Mesodermal cell (in vitro differentiated cells): ENCODE results near the gene CCK.

Experiments
- H3K27ac ChIP-seq: 2 replicates; pipeline ENCODE4 v1.7.0; 2013; ENCODE audit warnings: mild to moderate bottlenecking, low read depth, low read length, moderate library complexity; ENCODE audit not compliant: severe bottlenecking
- H3K36me3 ChIP-seq: 2 replicates; pipeline ENCODE4 v1.7.1; 2013; ENCODE audit warnings: mild to moderate bottlenecking, low read length, moderate library complexity; ENCODE audit not compliant: control insufficient read depth, insufficient read depth
- H3K4me1 ChIP-seq: one replicate; pipeline ENCODE4 v1.7.1; 2013; ENCODE audit warnings: mild to moderate bottlenecking, low read length; ENCODE audit not compliant: insufficient read depth, control insufficient read depth, poor library complexity, severe bottlenecking
- H3K4me3 ChIP-seq: 2 replicates; pipeline ENCODE4 v1.7.0; 2013; ENCODE audit warnings: low read length, control low read depth, mild to moderate bottlenecking; ENCODE audit not compliant: insufficient read depth, poor library complexity, severe bottlenecking; ENCODE audit errors: extremely low read depth
- H3K9me3 ChIP-seq: 2 replicates; pipeline ENCODE4 v1.7.1; 2013; ENCODE audit warnings: mild to moderate bottlenecking, low read length, moderate library complexity; ENCODE audit not compliant: control insufficient read depth
- WGBS, 2 experiments: methylation state at CpG; one replicate each; pipeline ENCODE4 v1.1.5; 2013; ENCODE audit warnings: missing lambda C conversion rate in 2 of 2; ENCODE audit not compliant: insufficient coverage in 2 of 2; 5-methylcytosine and 5-hydroxymethylcytosine counted together

The CCK gene

GRCh38 chr3:42269647-42270046, 3.7 kb upstream of the CCK start:
- Histone ChIP-seq H3K4me3 (no peak overlapping the region), H3K36me3 (no peaks in the 10 kb centered on the region), H3K9me3 (no peaks in the 10 kb centered on the region), H3K27ac (no peak overlapping the region), H3K4me1 (no peaks in the 10 kb centered on the region)
- WGBS, 2 experiments = 91 to 96% methylated on average over 4 of the region's 7 CpGs

DNA sequence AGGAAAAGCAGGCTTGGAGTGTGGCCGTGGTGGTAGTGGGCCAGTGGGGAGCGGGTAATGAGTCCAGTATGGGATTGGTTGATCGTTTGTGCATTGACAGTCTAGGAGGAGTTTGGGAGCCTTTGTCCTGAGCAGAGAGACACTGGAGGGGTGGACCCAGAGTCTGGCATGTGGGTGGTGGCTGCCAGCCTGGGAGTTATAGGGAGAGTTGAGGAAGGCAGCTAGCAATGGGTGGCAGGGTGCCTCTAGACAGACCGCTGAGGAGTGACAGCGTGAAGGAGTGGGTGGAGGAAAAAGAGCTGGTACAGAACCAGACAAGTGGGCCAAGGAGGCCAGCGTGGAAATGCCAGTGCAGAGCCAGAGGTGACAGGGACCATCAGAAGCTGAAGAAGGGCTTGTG, 1.9 kb upstream of the CCK start:
- no peaks in the 10 kb centered on the region for H3K9me3 ChIP-seq
- no peaks in the 10 kb centered on the region for H3K4me1 ChIP-seq
- 83 to 86% methylated on average over 6 of the region's 6 CpGs for WGBS, 2 experiments
- H3K4me3 ChIP-seq = no peak overlapping the region
- H3K36me3 ChIP-seq = no peaks in the 10 kb centered on the region
- no peak overlapping the region for H3K27ac ChIP-seq

DNA sequence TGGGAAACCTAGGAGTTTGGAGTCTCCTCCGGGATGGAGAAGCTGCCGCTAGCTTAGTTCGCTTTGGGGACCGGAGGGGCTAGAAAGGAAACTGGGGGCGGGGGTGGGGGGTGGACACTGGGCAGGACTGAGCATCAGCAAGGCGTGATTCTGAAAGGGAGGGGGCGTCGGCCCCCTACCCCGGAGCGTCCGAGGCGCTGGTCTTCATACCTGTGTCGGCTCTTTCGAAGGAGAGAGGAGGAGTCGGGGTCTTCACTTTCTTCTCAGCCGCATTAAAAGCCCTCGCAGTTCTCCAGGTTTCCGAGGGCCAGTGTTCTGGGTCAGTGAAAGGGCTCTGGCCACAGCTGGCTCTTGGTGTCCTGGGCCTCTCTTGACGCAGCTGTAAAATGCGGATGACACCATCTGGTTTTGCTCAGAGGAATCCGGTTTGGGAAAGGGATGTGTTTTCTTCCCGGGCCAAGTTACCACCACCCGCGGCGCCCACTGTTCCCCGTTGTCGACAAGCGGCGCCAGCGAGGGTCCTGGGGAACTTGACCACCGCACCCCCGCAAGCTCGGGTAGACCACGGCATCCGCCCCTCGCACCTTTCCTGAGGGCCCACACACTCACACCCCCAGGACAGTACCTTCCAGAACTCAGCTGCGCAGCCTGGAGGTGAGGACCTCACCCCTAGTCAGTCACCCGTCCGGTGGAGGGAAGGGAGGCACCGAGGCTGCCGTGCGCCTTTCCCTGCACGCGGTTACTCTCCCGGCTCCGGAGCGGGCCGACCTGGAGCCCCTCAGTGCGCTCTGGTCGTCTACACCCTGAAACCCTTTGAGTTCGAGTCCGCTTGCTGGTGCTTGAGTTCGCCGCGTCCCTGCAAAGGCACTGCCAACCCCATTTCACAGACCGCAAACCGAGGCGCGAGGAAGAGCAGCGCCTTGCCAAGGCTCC, 660 bp downstream of the CCK start:
- 82 to 85% methylated on average over 45 to 53 of the region's 60 CpGs for WGBS, 2 experiments
- no peak overlapping the region for H3K4me3 ChIP-seq
- H3K36me3 ChIP-seq = no peaks in the 10 kb centered on the region
- no peaks in the 10 kb centered on the region for H3K4me1 ChIP-seq
- no peaks in the 10 kb centered on the region for H3K9me3 ChIP-seq
- no peak overlapping the region for H3K27ac ChIP-seq

DNA sequence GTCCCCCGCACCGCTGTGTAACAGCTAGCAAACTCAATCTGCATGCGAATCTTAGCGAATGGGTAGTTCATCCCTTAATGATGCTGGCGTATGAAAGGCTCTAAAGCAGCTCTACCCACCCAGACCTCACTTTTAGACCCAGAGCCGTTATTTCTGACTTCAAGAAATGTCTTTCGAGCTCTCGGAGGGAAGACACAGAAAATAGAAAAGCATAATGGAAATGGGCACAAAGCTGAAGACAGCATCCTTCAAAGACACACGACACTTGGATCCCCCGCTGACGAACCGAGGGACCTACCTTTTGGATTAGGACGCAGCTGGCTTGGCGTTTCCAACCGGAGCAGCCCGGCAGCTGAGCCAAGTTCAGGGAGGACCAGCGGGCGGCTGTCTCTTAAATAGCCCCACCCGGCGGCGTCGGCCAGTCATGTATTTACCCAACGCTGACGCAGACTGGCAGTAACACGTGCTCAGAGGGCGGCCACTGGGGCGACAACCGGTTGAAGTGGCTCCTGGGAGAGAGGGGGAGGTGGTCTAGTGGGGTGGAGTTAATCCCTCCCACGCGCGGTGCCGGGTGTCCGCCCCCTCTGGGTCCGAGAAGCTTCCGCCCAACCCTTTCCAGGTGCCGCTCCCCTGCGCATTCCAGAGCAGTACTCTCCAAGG, 1.5 kb downstream of the CCK start:
- no peaks in the 10 kb centered on the region for H3K9me3 ChIP-seq
- no peaks in the 10 kb centered on the region for H3K36me3 ChIP-seq
- no peak overlapping the region for H3K27ac ChIP-seq
- H3K4me1 ChIP-seq = no peaks in the 10 kb centered on the region
- 53 to 71% methylated on average over 30 of the region's 37 CpGs for WGBS, 2 experiments
- no peak overlapping the region for H3K4me3 ChIP-seq

DNA sequence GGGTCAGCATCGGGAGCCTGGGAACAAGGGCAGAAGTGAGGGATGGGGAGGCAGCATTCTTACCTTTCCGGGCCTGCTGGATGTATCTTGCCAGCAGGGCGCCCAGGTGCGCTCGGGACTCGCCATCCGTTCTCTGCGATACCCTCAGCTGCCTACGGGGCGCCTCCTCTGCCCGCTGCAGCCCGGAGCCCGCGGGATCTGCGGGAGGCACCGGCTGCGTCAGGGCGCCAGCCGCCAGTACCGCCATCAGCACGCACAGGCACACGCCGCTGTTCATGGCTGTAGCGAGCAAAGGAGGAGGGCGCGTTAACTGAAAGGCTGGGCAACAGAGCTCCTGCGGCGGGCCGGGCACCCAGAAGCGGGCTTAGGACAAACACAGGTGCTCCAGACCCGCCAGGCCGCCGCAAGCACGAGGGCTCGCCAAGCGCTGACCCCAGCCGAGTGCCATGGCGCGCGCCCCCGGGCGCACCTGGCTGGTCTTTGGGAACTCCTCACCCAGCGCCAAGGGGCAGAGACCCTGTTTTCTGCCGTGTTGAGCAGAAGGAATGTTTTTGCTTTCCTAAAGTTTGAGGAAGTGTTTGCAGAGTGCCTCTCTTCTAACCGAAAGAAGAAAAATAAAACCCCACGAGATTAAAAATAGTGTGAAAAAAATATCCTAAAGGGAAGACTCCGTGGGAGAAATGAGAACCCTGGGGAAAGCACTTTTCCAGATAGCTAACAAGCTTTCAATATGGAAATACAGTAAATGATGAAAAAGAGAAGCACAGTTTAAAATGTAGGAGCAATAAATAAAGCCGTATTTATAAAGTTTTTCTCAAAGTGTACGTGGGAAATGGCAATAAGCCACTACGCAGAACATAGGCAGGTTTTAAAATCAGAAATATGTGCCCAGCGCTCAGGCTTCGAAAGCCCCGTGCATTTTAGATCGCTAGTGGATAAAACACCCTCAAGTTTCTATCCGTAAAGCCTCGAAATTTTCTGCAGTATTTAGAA, 2.3 kb downstream of the CCK start:
- WGBS, 2 experiments = 17 to 20% methylated on average over 31 to 41 of the region's 56 CpGs
- H3K4me3 ChIP-seq = no peak overlapping the region
- H3K27ac ChIP-seq = no peak overlapping the region
- H3K4me1 ChIP-seq = no peaks in the 10 kb centered on the region
- H3K9me3 ChIP-seq = no peaks in the 10 kb centered on the region
- H3K36me3 ChIP-seq = no peaks in the 10 kb centered on the region

- WGBS, 2 experiments = 28 to 42% methylated on average over 2 of the region's 2 CpGs
- Histone ChIP-seq H3K4me1 (no peaks in the 10 kb centered on the region), H3K4me3 (no peak overlapping the region), H3K27ac (no peak overlapping the region), H3K9me3 (no peaks in the 10 kb centered on the region), H3K36me3 (no peaks in the 10 kb centered on the region)
Measured at GRCh38 chr3:42262525-42262924, 3.5 kb downstream of the CCK start.

GRCh38 chr3:42257007-42257406, 9.0 kb downstream of the CCK start:
- WGBS, 2 experiments = 77 to 82% methylated on average over 5 to 6 of the region's 7 CpGs
- no peaks in the 10 kb centered on the region for H3K36me3 ChIP-seq
- no peak overlapping the region for H3K27ac ChIP-seq
- H3K9me3 ChIP-seq = no peaks in the 10 kb centered on the region
- H3K4me1 ChIP-seq = peaks cover 6% of the 10 kb centered on the region
- H3K4me3 ChIP-seq = no peak overlapping the region

DNA sequence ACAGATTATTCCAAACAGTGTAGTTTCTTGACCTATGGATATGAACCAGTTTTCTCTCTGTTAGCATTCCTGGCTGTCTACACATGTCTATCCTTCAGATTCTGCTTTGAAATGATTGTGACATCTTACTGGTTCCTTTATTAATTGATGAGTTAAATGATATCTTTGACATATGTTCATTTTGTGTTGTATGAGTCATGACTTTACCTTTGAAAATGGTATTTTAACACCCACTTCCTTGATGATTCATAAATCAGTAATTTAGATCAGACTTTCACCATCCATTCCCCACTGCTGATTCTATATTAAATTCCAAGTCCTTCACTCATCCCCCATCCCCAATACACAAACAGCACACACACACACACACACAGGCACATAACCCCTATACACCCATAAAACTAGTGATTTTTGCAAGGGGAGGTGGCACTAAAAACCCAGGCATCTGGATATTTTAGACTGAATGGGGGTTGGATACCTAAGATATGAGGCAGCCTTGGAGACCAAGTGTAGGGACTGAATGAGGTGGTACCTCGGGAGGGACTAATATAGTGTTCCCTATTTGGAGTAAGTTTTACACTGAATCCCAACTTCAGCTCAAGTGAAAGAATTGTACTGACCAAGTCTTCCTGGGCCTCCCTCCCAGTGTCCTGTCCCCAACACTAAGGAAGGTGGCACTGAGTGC, 9.7 kb downstream of the CCK start:
- Histone ChIP-seq H3K4me1 (peaks cover 6% of the 10 kb centered on the region), H3K9me3 (no peaks in the 10 kb centered on the region), H3K27ac (no peak overlapping the region), H3K4me3 (no peak overlapping the region), H3K36me3 (no peaks in the 10 kb centered on the region)
- WGBS, 2 experiments = no CpG with 5 or more reads among the region's 1 CpG

- Histone ChIP-seq H3K27ac (no peak overlapping the region), H3K36me3 (no peaks in the 10 kb centered on the region), H3K4me1 (peaks cover 6% of the 10 kb centered on the region), H3K4me3 (no peak overlapping the region), H3K9me3 (no peaks in the 10 kb centered on the region)
- 69 to 81% methylated on average over 3 of the region's 3 CpGs for WGBS, 2 experiments
Measured at GRCh38 chr3:42254566-42254965, 11.4 kb downstream of the CCK start.

DNA sequence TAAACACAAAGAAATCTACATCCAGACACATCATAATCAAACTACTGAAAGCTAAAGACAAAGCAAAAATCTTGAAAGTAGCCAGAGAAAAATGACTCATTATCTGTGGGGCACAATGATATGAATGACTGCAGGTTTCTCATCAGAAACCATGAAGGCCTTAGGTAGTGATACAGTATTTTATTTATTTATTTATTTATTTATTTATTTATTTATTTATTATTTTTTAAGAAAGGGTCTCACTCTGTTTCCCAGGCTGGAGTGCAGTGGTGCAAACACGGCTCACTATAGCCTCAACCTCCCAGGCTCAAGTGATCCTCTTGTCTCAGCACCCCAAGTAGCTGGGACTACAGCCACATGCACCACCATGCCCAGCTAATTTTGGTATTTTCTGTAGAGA, 15.2 kb downstream of the CCK start:
- peaks cover 3% of the 10 kb centered on the region for H3K4me1 ChIP-seq
- WGBS, 2 experiments = 86% methylated on average over 1 of the region's 1 CpG; no CpG with 5 or more reads in 1 of the 2 experiments
- no peaks in the 10 kb centered on the region for H3K9me3 ChIP-seq
- no peaks in the 10 kb centered on the region for H3K36me3 ChIP-seq
- no peak overlapping the region for H3K27ac ChIP-seq
- H3K4me3 ChIP-seq = no peak overlapping the region
